CD4-positive, alpha-beta T cell treated with Interleukin-6 for 4 hours (primary cell): Measurements from ENCODE around the gene TREH.

Experiments
- DNase-seq: peaks from one replicate; pipeline ENCODE4 v3.0.0-alpha.2; 2020; ENCODE audit warnings: mixed read lengths

TREH gene

DNA sequence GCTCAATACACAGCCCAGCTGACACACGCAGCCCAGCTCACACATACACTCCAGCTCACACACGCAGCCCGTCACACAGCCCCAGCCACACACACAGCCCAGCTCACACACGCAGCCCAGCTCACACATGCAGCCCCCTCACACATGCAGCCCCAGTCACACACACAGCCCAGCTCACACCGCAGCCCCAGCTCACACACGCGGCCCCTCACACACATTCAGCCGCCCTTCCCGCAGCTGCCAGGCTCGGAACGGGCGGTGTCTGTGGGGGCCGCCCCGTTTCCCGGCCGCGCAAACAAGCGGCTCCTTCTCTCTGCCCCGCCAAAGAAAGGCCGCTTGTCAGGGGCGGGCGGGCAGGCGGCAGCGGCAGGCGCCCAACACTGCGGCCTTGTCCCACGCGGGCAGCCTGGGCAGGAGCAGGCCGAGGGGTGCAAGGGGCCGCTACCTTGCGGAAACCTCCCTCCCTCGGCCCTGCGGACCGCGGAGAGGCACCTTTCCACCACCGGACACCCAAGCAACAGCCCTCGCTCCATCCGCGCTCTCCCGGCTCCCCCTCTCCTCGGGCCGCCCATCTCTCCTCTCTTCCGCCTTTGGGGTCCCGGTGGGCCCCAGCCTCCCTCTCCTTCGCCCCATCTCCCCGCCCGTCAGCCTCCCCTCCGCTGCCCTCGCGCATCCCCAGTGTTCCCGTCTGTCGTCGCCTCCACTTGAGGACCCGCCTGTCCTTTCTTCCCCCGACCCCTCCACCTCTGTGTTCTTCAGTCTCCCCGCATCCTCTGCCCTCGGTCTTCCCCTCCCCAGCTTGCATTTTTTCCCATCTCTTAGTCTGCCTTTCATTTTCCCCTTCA lies 69.8 kb downstream of the TREH start:
- peak; percentile 35 for DNase-seq

GRCh38 chr11:118608360-118609227 lies 70.9 kb downstream of the TREH start:
- peak; percentile 93 for DNase-seq

- peak; percentile 58 for DNase-seq
Measured at GRCh38 chr11:118607401-118608359, 71.8 kb downstream of the TREH start, which contains the start of gene PHLDB1. PHLDB1 (plus strand) TSS chr11:118607615; CDS start chr11:118613837, 6,222 bp downstream.
